CD4-positive, CD25-positive, alpha-beta regulatory T cell (primary cell): ENCODE results near the gene SAMD4A. TPM values are rescaled to one million over a fixed set of nuclear protein-coding genes. Genes with fewer than 3 reads are reported as not detected.

Source experiments
- ATAC-seq, 2 donors: fragments of 150-1000 bp; cut with Tn5 transposase; one replicate each; pipeline ENCODE4 v1.10.0; 2021; ENCODE audit warnings: low read depth in 2 of 2, moderate number of reproducible peaks in 2 of 2, moderate library complexity in 1 of 2
- DNase-seq, 3 donors: peaks; one replicate each; pipeline versions ENCODE4 v3.0.0 to v3.0.0-alpha.2; 2012 to 2022; ENCODE audit warnings: mixed read lengths in 1 of 3
- H3K27ac ChIP-seq: one replicate; pipeline ENCODE4 v1.7.0; 2013; ENCODE audit warnings: mild to moderate bottlenecking, low read length; ENCODE audit not compliant: insufficient read depth, poor library complexity, severe bottlenecking
- H3K27me3 ChIP-seq: one replicate; pipeline ENCODE4 v1.7.0; 2013; ENCODE audit warnings: low read length; ENCODE audit not compliant: control insufficient read depth, insufficient read depth
- H3K36me3 ChIP-seq: one replicate; pipeline ENCODE4 v1.7.0; 2013; ENCODE audit warnings: mild to moderate bottlenecking, low read length, moderate library complexity; ENCODE audit not compliant: control insufficient read depth, insufficient read depth
- H3K4me1 ChIP-seq: 2 replicates; pipeline ENCODE4 v1.7.0; 2013; ENCODE audit warnings: mild to moderate bottlenecking, low read length; ENCODE audit not compliant: insufficient read depth, control insufficient read depth, poor library complexity, severe bottlenecking
- H3K4me3 ChIP-seq: one replicate; pipeline ENCODE4 v1.7.0; 2013; ENCODE audit warnings: low read depth, mild to moderate bottlenecking, low read length, moderate library complexity
- H3K9me3 ChIP-seq, 2 experiments: 1 replicate in 1 of 2; 2 replicates in 1 of 2; pipeline ENCODE4 v1.7.0; 2013; ENCODE audit warnings: low read length in 2 of 2, mild to moderate bottlenecking in 1 of 2, moderate library complexity in 1 of 2; ENCODE audit not compliant: control insufficient read depth in 2 of 2
- H3K27ac Mint-ChIP-seq, 3 donors: one replicate each; pipeline ENCODE4 v1.8.0; 2020 to 2022; ENCODE audit warnings: mild to moderate bottlenecking in 3 of 3, mixed read lengths in 3 of 3, moderate library complexity in 2 of 3
- H3K27me3 Mint-ChIP-seq: one replicate; pipeline ENCODE4 v1.8.0; 2022; ENCODE audit warnings: mild to moderate bottlenecking, mixed read lengths
- H3K36me3 Mint-ChIP-seq: one replicate; pipeline ENCODE4 v1.8.0; 2020; ENCODE audit warnings: mixed read lengths
- H3K4me1 Mint-ChIP-seq, 4 donors: one replicate each; pipeline ENCODE4 v1.8.0; 2020 to 2022; ENCODE audit warnings: mixed read lengths in 4 of 4, mild to moderate bottlenecking in 1 of 4
- H3K4me3 Mint-ChIP-seq, 4 donors: one replicate each; pipeline ENCODE4 v1.8.0; 2020 to 2022; ENCODE audit warnings: mild to moderate bottlenecking in 4 of 4, mixed read lengths in 4 of 4, moderate library complexity in 3 of 4
- H3K9me3 Mint-ChIP-seq, 7 donors: one replicate each; pipeline ENCODE4 v1.8.0; 2020 to 2022; ENCODE audit warnings: mixed read lengths in 7 of 7, mild to moderate bottlenecking in 3 of 7, moderate library complexity in 2 of 7
- polyA plus RNA-seq, 4 donors: library from polyadenylated mRNA; unstranded; fragments of 300-500 nt; fragmentation: Illumina TruSeq; gene quantifications; one replicate each; pipeline ENCODE4 v1.2.3, GENCODE V29; 2021
- total RNA-seq: library from RNA; stranded (reverse); gene quantifications from one replicate; pipeline ENCODE4 v1.2.3, GENCODE V29; 2022

The SAMD4A gene
- total and polyA plus RNA-seq, 5 donors from 2014 or later = 0.05 to 7.9 (median 0.13) TPM; not detected in 1

- Histone ChIP-seq H3K27me3 (no peaks in the 10 kb centered on the region), H3K27ac (no peak overlapping the region), H3K36me3 (no peaks in the 10 kb centered on the region), H3K9me3 (no peaks in the 10 kb centered on the region), H3K4me3 (no peak overlapping the region), H3K4me1 (no peaks in the 10 kb centered on the region)
- Mint-ChIP-seq H3K27ac (no peak overlapping the region), H3K27me3 (peaks cover 6% of the 10 kb centered on the region), H3K4me1 (peaks cover 0 to 5% (median 0%) of the 10 kb centered on the region in 4 donors), H3K36me3 (peaks cover 12% of the 10 kb centered on the region), H3K9me3 (peaks cover 0 to 2% (median 0%) of the 10 kb centered on the region in 7 donors), H3K4me3 (no peak overlapping the region)
- ATAC-seq = no peak
- no peak for DNase-seq
These were observed 130.9 kb downstream of the SAMD4A start for GRCh38 chr14:54697803-54698202.

GRCh38 chr14:54698501-54698900 lies 131.6 kb downstream of the SAMD4A start:
- no peaks in the 10 kb centered on the region for H3K4me1 ChIP-seq
- H3K4me1 Mint-ChIP-seq = peaks cover 0 to 5% (median 0%) of the 10 kb centered on the region in 4 donors
- no peaks in the 10 kb centered on the region for H3K36me3 ChIP-seq
- H3K9me3 ChIP-seq = no peaks in the 10 kb centered on the region
- no peak overlapping the region for H3K4me3 ChIP-seq
- H3K27me3 Mint-ChIP-seq = peaks cover 6% of the 10 kb centered on the region
- H3K27me3 ChIP-seq = no peaks in the 10 kb centered on the region
- peaks cover 12% of the 10 kb centered on the region for H3K36me3 Mint-ChIP-seq
- ATAC-seq (no peak), DNase-seq (no peak)
- no peak overlapping the region for H3K27ac Mint-ChIP-seq
- no peak overlapping the region for H3K27ac ChIP-seq
- no peak overlapping the region for H3K4me3 Mint-ChIP-seq
- peaks cover 0 to 2% (median 0%) of the 10 kb centered on the region in 7 donors for H3K9me3 Mint-ChIP-seq

GRCh38 chr14:54698966-54699530 lies 132.1 kb downstream of the SAMD4A start:
- Histone ChIP-seq H3K27ac (no peak overlapping the region), H3K9me3 (no peaks in the 10 kb centered on the region), H3K27me3 (no peaks in the 10 kb centered on the region), H3K4me1 (no peaks in the 10 kb centered on the region), H3K36me3 (no peaks in the 10 kb centered on the region), H3K4me3 (no peak overlapping the region)
- ATAC-seq (no peak), DNase-seq (no peak)
- peaks cover 6% of the 10 kb centered on the region for H3K36me3 Mint-ChIP-seq
- no peak overlapping the region for H3K4me3 Mint-ChIP-seq
- peaks cover 6% of the 10 kb centered on the region for H3K27me3 Mint-ChIP-seq
- H3K27ac Mint-ChIP-seq = no peak overlapping the region
- H3K9me3 Mint-ChIP-seq = peaks cover 0 to 2% (median 0%) of the 10 kb centered on the region in 7 donors
- H3K4me1 Mint-ChIP-seq = peaks cover 0 to 5% (median 0%) of the 10 kb centered on the region in 4 donors

GRCh38 chr14:54699735-54700134 lies 132.8 kb downstream of the SAMD4A start:
- H3K4me3 ChIP-seq = no peak overlapping the region
- Mint-ChIP-seq H3K36me3 (peaks cover 3% of the 10 kb centered on the region), H3K4me3 (no peak overlapping the region), H3K27ac (no peak overlapping the region), H3K4me1 (peaks cover 0 to 5% (median 0%) of the 10 kb centered on the region in 4 donors), H3K27me3 (peaks cover 6% of the 10 kb centered on the region), H3K9me3 (peaks cover 0 to 2% (median 0%) of the 10 kb centered on the region in 7 donors)
- H3K36me3 ChIP-seq = no peaks in the 10 kb centered on the region
- no peaks in the 10 kb centered on the region for H3K9me3 ChIP-seq
- ATAC-seq (no peak), DNase-seq (no peak)
- H3K27ac ChIP-seq = no peak overlapping the region
- H3K4me1 ChIP-seq = no peaks in the 10 kb centered on the region
- H3K27me3 ChIP-seq = no peaks in the 10 kb centered on the region

- Mint-ChIP-seq H3K27me3 (peaks cover 6% of the 10 kb centered on the region), H3K9me3 (peaks cover 0 to 2% (median 0%) of the 10 kb centered on the region in 7 donors), H3K4me3 (no peak overlapping the region), H3K4me1 (peaks cover 0 to 5% (median 0%) of the 10 kb centered on the region in 4 donors), H3K27ac (no peak overlapping the region), H3K36me3 (peaks cover 3% of the 10 kb centered on the region)
- DNase-seq (peak in 1 of 3 donors; percentile 60), ATAC-seq (no peak)
- no peaks in the 10 kb centered on the region for H3K27me3 ChIP-seq
- H3K36me3 ChIP-seq = no peaks in the 10 kb centered on the region
- H3K4me3 ChIP-seq = no peak overlapping the region
- no peaks in the 10 kb centered on the region for H3K4me1 ChIP-seq
- H3K27ac ChIP-seq = no peak overlapping the region
- no peaks in the 10 kb centered on the region for H3K9me3 ChIP-seq
These were observed 133.8 kb downstream of the SAMD4A start for GRCh38 chr14:54700717-54701116.

- ATAC-seq (no peak), DNase-seq (no peak)
- Mint-ChIP-seq H3K9me3 (peaks cover 0 to 2% (median 0%) of the 10 kb centered on the region in 7 donors), H3K4me3 (no peak overlapping the region), H3K4me1 (peaks cover 0 to 5% (median 0%) of the 10 kb centered on the region in 4 donors), H3K36me3 (peaks cover 3% of the 10 kb centered on the region), H3K27ac (no peak overlapping the region), H3K27me3 (peaks cover 6% of the 10 kb centered on the region)
- no peak overlapping the region for H3K27ac ChIP-seq
- H3K4me3 ChIP-seq = no peak overlapping the region
- no peaks in the 10 kb centered on the region for H3K36me3 ChIP-seq
- H3K4me1 ChIP-seq = no peaks in the 10 kb centered on the region
- no peaks in the 10 kb centered on the region for H3K27me3 ChIP-seq
- H3K9me3 ChIP-seq = no peaks in the 10 kb centered on the region
These were observed 135.1 kb downstream of the SAMD4A start for GRCh38 chr14:54702014-54702491.

- H3K9me3 Mint-ChIP-seq = peaks cover 0 to 2% (median 0%) of the 10 kb centered on the region in 7 donors
- DNase-seq = no peak
- Histone ChIP-seq H3K27me3 (no peaks in the 10 kb centered on the region), H3K36me3 (no peaks in the 10 kb centered on the region), H3K9me3 (no peaks in the 10 kb centered on the region), H3K4me3 (no peak overlapping the region), H3K4me1 (no peaks in the 10 kb centered on the region), H3K27ac (no peak overlapping the region)
- ATAC-seq = no peak
- peaks cover 6% of the 10 kb centered on the region for H3K27me3 Mint-ChIP-seq
- peaks cover 3% of the 10 kb centered on the region for H3K36me3 Mint-ChIP-seq
- H3K4me1 Mint-ChIP-seq = peaks cover 0 to 5% (median 0%) of the 10 kb centered on the region in 4 donors
- H3K27ac Mint-ChIP-seq = no peak overlapping the region
- no peak overlapping the region for H3K4me3 Mint-ChIP-seq
These were observed 135.6 kb downstream of the SAMD4A start for GRCh38 chr14:54702492-54702891.

- ATAC-seq = no peak
- Mint-ChIP-seq H3K27ac (no peak overlapping the region), H3K4me3 (no peak overlapping the region), H3K9me3 (peaks cover 0 to 2% (median 0%) of the 10 kb centered on the region in 7 donors), H3K4me1 (peaks cover 0 to 5% (median 0%) of the 10 kb centered on the region in 4 donors), H3K27me3 (peaks cover 6% of the 10 kb centered on the region), H3K36me3 (peaks cover 3% of the 10 kb centered on the region)
- no peaks in the 10 kb centered on the region for H3K9me3 ChIP-seq
- no peaks in the 10 kb centered on the region for H3K4me1 ChIP-seq
- H3K4me3 ChIP-seq = no peak overlapping the region
- no peaks in the 10 kb centered on the region for H3K36me3 ChIP-seq
- no peak for DNase-seq
- H3K27me3 ChIP-seq = no peaks in the 10 kb centered on the region
- H3K27ac ChIP-seq = no peak overlapping the region
These were observed 136.2 kb downstream of the SAMD4A start for GRCh38 chr14:54703082-54703481.
